ENCODE measurements around the gene NKX1-2.

DNA sequence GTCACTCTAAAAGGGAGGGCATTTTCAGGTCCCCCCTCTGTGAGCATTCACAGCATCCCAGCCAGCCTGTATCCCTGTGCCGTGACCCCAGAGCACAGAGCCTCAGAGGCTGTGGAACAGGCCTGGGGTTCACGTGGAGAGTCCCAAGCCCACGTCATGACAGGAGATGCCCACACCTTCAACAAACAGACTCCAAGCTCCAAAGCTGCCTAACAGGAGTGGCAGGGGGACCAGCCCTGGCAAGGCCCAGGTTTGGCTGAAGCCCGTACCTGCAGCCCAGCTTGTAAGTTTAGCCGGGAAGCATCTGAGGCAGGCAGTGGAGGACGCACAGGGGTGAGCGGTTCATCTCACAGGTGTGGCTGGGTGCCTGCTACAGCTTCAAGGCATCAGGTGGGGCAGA lies 45.3 kb upstream of the NKX1-2 start:
- TF ChIP-seq, protein P1, sequence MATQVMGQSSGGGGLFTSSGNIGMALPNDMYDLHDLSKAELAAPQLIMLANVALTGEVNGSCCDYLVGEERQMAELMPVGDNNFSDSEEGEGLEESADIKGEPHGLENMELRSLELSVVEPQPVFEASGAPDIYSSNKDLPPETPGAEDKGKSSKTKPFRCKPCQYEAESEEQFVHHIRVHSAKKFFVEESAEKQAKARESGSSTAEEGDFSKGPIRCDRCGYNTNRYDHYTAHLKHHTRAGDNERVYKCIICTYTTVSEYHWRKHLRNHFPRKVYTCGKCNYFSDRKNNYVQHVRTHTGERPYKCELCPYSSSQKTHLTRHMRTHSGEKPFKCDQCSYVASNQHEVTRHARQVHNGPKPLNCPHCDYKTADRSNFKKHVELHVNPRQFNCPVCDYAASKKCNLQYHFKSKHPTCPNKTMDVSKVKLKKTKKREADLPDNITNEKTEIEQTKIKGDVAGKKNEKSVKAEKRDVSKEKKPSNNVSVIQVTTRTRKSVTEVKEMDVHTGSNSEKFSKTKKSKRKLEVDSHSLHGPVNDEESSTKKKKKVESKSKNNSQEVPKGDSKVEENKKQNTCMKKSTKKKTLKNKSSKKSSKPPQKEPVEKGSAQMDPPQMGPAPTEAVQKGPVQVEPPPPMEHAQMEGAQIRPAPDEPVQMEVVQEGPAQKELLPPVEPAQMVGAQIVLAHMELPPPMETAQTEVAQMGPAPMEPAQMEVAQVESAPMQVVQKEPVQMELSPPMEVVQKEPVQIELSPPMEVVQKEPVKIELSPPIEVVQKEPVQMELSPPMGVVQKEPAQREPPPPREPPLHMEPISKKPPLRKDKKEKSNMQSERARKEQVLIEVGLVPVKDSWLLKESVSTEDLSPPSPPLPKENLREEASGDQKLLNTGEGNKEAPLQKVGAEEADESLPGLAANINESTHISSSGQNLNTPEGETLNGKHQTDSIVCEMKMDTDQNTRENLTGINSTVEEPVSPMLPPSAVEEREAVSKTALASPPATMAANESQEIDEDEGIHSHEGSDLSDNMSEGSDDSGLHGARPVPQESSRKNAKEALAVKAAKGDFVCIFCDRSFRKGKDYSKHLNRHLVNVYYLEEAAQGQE (IDR thresholded peaks at IDR 0.05; ENCODE audit: low read depth, low read length) = no peak
- TF ChIP-seq CTCF (IDR thresholded peaks at IDR 0.05) = no peak
- no peak for TF ChIP-seq PBX3 (IDR thresholded peaks at IDR 0.05)
- no peak for TF ChIP-seq FOXM1 (IDR thresholded peaks at IDR 0.05; ENCODE audit: low read depth)
- TF ChIP-seq POLR2AphosphoS5 (IDR thresholded peaks at IDR 0.05; ENCODE audit: low read depth, low read length) = no peak
- TF ChIP-seq SIN3A (IDR thresholded peaks at IDR 0.05; ENCODE audit: borderline replicate concordance, low read depth, low read length) = no peak
- no peak for TF ChIP-seq MXI1 (IDR thresholded peaks at IDR 0.05; ENCODE audit: low read depth, low read length)
- TF ChIP-seq SMC3 (IDR thresholded peaks at IDR 0.05; ENCODE audit: low read depth, low read length) = no peak
- TF ChIP-seq, protein P2, sequence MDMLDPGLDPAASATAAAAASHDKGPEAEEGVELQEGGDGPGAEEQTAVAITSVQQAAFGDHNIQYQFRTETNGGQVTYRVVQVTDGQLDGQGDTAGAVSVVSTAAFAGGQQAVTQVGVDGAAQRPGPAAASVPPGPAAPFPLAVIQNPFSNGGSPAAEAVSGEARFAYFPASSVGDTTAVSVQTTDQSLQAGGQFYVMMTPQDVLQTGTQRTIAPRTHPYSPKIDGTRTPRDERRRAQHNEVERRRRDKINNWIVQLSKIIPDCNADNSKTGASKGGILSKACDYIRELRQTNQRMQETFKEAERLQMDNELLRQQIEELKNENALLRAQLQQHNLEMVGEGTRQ (IDR thresholded peaks at IDR 0.05; ENCODE audit: borderline replicate concordance, low read depth, low read length) = no peak
- TF ChIP-seq EZH2phosphoT487 (IDR thresholded peaks at IDR 0.05; ENCODE audit: borderline replicate concordance, low read depth) = no peak
- no peak for TF ChIP-seq ELF1 (IDR thresholded peaks at IDR 0.05)

Measured in SK-N-SH (cell line).